Activated CD8-positive, alpha-beta memory T cell treated with anti-CD3 and anti-CD28 coated beads for 24 hours (primary cell): ENCODE results near the gene TNK1.

Experiments
- DNase-seq: peaks from one replicate; pipeline ENCODE4 v3.0.0-alpha.2; 2020

TNK1 gene

DNA sequence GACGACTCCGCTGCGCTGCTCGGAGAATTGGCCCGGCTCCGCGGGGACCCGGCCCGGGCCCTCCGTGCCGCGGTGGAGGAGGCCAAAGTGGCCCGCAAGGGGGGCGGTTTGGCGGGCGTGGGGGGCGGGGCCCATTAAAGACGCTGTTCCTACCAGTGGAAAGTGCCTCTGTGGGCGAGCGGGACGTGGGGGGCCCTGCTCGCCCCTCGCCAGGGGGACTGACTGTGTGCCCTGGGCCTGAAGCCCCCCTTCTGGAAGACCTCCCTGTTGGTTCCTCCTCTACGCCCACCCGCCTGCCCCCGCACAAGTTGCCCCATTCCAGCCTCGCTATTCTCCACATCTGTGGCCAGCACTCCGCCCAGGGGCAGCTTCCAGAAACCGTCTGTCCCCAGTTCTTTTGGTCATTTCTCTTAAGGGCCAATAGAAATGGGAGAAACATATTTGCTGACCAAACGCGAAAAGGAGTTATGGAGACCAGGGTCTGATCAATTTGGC lies 56.5 kb downstream of the TNK1 start:
- DNase-seq: no peak

- DNase-seq: peak; percentile 79
These were observed 57.2 kb downstream of the TNK1 start for GRCh38 chr17:7437950-7438614.

DNA sequence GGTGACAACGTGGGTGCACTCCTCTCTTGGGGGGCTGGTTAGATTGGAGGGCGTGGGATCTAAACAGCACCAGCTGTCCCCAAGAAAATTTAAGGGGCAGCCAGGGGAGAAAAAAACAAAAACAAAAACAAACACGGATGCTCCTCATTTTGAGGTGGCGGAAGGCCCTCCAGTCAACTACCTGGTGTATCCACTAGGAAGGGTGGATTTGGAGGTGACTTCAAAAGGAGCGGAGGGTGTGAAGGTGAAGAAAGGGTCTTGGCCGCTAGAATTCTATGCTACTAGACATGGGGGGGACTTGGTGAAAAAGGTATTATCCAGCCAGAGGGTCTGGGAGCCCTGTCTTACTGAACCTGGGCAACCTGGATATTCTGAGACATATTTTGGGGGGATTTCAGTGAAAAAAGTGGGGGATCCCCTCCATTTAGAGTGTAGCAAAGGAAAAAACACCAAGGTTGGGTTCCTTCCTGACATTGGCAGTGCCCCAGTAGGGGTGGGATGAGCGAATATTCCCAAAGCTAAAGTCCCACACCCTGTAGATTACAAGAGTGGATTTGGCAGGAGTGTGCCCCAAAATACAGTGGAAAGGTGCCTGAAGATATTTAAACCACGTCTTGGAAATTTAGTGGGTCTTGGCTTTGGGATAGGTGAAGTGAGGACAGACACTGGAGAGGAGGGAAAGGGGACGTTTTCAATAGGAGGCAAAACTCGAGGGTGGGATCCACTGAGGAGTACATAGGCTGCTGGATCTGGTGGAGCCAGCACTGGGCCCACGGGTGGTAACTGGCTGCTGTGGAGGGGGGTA lies 58.0 kb downstream of the TNK1 start:
- DNase-seq: no peak
